Measurements from ENCODE around the gene NEB. TPM values are rescaled to one million over a fixed set of nuclear protein-coding genes. Genes with fewer than 3 reads are reported as not detected.
"Not testable (repeated sequence)": the region's sequence is repeated elsewhere in the genome, so short reads cannot be mapped to it uniquely, and the experiment has no call there.

Gene NEB
- total RNA-seq, 1 donor, result under 0.01 TPM

- no peak for DNase-seq (ENCODE audit: low read depth in 2 of 3, low spot score in 2 of 3)
Measured at GRCh38 chr2:151614606-151615306, 119.5 kb downstream of the NEB start.

- DNase-seq (ENCODE audit: low read depth in 2 of 3, low spot score in 2 of 3), result no peak
Measured at GRCh38 chr2:151614159-151614558, 120.1 kb downstream of the NEB start.

- DNase-seq (ENCODE audit: low read depth in 2 of 3, low spot score in 2 of 3), result no peak
Measured at GRCh38 chr2:151611351-151611750, 122.9 kb downstream of the NEB start.

GRCh38 chr2:151610310-151610709 lies 124.0 kb downstream of the NEB start:
- DNase-seq (ENCODE audit: low read depth in 2 of 3, low spot score in 2 of 3), result no peak

GRCh38 chr2:151609705-151610104 lies 124.6 kb downstream of the NEB start:
- no peak for DNase-seq (ENCODE audit: low read depth in 2 of 3, low spot score in 2 of 3)

GRCh38 chr2:151607459-151608424 lies 126.5 kb downstream of the NEB start:
- DNase-seq (ENCODE audit: low read depth in 2 of 3, low spot score in 2 of 3), result not testable (repeated sequence)

- not testable (repeated sequence) for DNase-seq (ENCODE audit: low read depth in 2 of 3, low spot score in 2 of 3)
Measured at GRCh38 chr2:151603530-151603929, 130.7 kb downstream of the NEB start.

GRCh38 chr2:151602402-151602801 lies 131.9 kb downstream of the NEB start:
- DNase-seq (ENCODE audit: low read depth in 2 of 3, low spot score in 2 of 3), result not testable (repeated sequence)

- not testable (repeated sequence) for DNase-seq (ENCODE audit: low read depth in 2 of 3, low spot score in 2 of 3)
Measured at GRCh38 chr2:151601803-151602202, 132.5 kb downstream of the NEB start.

- not testable (repeated sequence) for DNase-seq (ENCODE audit: low read depth in 2 of 3, low spot score in 2 of 3)
Measured at GRCh38 chr2:151596903-151597608, 137.2 kb downstream of the NEB start.

GRCh38 chr2:151591908-151592255 lies 142.4 kb downstream of the NEB start:
- not testable (repeated sequence) for DNase-seq (ENCODE audit: low read depth in 2 of 3, low spot score in 2 of 3)

GRCh38 chr2:151591250-151591907 lies 142.9 kb downstream of the NEB start:
- DNase-seq (ENCODE audit: low read depth in 2 of 3, low spot score in 2 of 3), result not testable (repeated sequence)

- not testable (repeated sequence) for DNase-seq (ENCODE audit: low read depth in 2 of 3, low spot score in 2 of 3)
Measured at GRCh38 chr2:151581300-151581699, 153.0 kb downstream of the NEB start.

- not testable (repeated sequence) for DNase-seq (ENCODE audit: low read depth in 2 of 3, low spot score in 2 of 3)
Measured at GRCh38 chr2:151580697-151581096, 153.6 kb downstream of the NEB start.

- DNase-seq (ENCODE audit: low read depth in 2 of 3, low spot score in 2 of 3), result no peak
Measured at GRCh38 chr2:151577116-151577515, 157.2 kb downstream of the NEB start.

- DNase-seq (ENCODE audit: low read depth in 2 of 3, low spot score in 2 of 3), result no peak
Measured at GRCh38 chr2:151576080-151576479, 158.2 kb downstream of the NEB start.

GRCh38 chr2:151575338-151575737 lies 158.9 kb downstream of the NEB start:
- DNase-seq (ENCODE audit: low read depth in 2 of 3, low spot score in 2 of 3), result no peak

- DNase-seq (ENCODE audit: low read depth in 2 of 3, low spot score in 2 of 3), result no peak
Measured at GRCh38 chr2:151570191-151570590, 164.1 kb downstream of the NEB start.

GRCh38 chr2:151569167-151569566 lies 165.1 kb downstream of the NEB start:
- no peak for DNase-seq (ENCODE audit: low read depth in 2 of 3, low spot score in 2 of 3)

GRCh38 chr2:151568501-151568900 lies 165.8 kb downstream of the NEB start:
- DNase-seq (ENCODE audit: low read depth in 2 of 3, low spot score in 2 of 3), result no peak

GRCh38 chr2:151567006-151567405 lies 167.3 kb downstream of the NEB start:
- no peak for DNase-seq (ENCODE audit: low read depth in 2 of 3, low spot score in 2 of 3)
